Fibroblast of lung (primary cell): ENCODE measurements around the gene GNB4.

Experiments
- CTCF ChIP-seq, 2 donors: IDR thresholded peaks in 1 of 2; conservative IDR thresholded peaks in 1 of 2; 1 replicate in 1 of 2; 2 replicates in 1 of 2; pipeline ENCODE4 v1.5.1; 2011 to 2012; ENCODE audit warnings: low read length in 2 of 2, control low read depth in 1 of 2, inconsistent platforms in 1 of 2, low read depth in 1 of 2, mild to moderate bottlenecking in 1 of 2
- EZH2 ChIP-seq: IDR thresholded peaks from 2 replicates; pipeline ENCODE4 v1.5.1; 2012; ENCODE audit warnings: low read length, control low read depth, mild to moderate bottlenecking; ENCODE audit errors: missing control alignments

DNA sequence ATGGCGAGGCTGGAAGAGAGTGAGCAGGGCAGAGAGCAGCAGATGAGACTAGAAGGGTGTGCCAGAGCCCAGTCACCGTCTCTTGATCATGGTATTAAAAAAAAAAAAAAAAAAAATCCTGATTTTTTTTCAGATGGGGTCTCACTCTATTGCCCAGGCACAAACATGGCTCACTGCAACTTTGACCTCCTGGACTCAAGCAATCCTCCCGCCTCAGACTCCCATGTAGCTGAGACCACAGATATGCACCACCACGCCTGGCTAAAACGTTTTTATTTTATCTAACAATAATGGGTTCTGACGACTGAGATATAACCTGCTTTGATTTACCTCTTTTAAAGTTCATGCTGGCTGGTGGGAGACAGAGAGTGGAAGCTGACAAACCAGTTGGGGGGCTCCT is 4.0 kb downstream of the GNB4 start:
- TF ChIP-seq CTCF (conservative IDR thresholded peaks at IDR 0.05 in 1 of 2, IDR thresholded peaks at IDR 0.05 in 1 of 2; ENCODE audit: low read depth in 1 of 2, low read length in 2 of 2) (no peak), EZH2 (no peak)
